GM21529 (cell line): ENCODE data around the gene IL18R1.
"Not testable (repeated sequence)": the region's sequence is repeated elsewhere in the genome, so short reads cannot be mapped to it uniquely, and the experiment has no call there.

ENCODE experiments used
- ATAC-seq: cut with Tn5 transposase; IDR thresholded peaks from one replicate; pipeline ENCODE4 v1.9.1; 2021; ENCODE audit not compliant: unreplicated experiment

The IL18R1 gene

GRCh38 chr2:102355526-102356380 is at the start of gene IL18R1:
Gene IL18R1, plus strand, starts transcription at chr2:102355796. Its CDS starts 6,865 bp downstream, at chr2:102362661.
- ATAC-seq = peak; percentile 89

DNA sequence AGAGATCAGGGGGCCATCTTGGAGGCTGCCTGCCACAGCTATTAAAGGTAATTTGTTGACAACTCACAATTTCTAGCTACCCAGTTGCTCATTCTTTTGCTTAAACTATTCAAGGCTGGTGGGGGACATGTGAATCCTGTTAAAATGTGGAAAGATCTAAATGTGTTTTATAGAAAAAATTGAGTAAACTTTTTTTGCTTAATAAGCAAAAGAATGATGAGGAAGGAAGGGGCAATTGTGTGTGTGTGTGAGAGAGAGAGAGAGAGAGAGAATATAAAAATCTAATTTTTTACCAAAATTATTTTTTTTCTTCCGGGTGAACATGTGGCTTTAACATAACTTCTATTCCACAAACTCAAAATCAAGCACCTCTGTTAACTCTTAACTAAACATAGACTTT is 49.5 kb upstream of the IL18R1 start:
- ATAC-seq = no peak

- no peak for ATAC-seq
Observed at GRCh38 chr2:102310964-102311640, 44.5 kb upstream of the IL18R1 start, which contains the start of gene IL1RL1. Gene IL1RL1, plus strand, starts transcription at chr2:102311563. Its CDS starts 26,702 bp downstream, at chr2:102338265.

- ATAC-seq = no peak
Observed at GRCh38 chr2:102313025-102313424, 42.6 kb upstream of the IL18R1 start.

DNA sequence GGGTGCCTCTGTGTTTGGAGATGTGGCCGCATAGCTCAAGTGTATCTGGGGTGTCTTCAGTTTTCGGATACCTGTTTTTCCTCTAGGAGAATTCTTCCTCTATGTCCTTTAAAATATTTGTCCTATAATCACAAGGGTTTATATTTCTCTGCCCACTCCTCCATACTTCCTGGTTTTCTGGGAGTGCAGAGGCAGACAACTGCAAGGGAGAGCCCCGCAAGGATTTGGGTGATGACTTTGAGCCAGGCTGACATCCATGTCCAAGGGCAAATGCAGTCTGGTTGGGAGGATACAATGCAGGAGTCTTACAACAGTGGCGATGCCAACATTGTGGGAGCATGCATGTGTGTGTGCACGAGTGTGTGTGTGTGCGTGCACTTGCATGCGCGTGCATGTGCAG is 42.1 kb upstream of the IL18R1 start:
- no peak for ATAC-seq

DNA sequence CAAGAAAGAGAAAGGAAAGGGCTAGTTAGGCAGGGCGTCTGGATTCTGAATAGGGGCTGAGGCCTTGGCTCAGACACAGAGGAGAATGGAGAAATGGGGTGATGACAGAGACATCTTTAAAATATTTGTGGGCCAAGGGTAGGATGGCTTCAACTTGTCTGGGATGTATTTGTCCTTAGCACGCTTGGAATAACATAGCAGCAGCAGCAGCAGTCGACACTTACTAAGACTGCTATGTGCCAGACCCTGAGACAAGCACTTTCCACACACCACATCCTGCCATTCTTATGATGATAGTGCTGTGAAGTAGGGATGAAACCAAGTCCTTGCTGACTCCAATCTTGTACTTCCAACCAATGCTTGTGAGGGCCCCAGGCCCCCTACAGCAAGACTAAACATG is 41.6 kb upstream of the IL18R1 start:
- ATAC-seq = no peak

GRCh38 chr2:102315921-102316320 is 39.7 kb upstream of the IL18R1 start:
- no peak for ATAC-seq

GRCh38 chr2:102317715-102318114 is 37.9 kb upstream of the IL18R1 start:
- ATAC-seq = no peak

GRCh38 chr2:102318437-102318836 is 37.2 kb upstream of the IL18R1 start:
- no peak for ATAC-seq

DNA sequence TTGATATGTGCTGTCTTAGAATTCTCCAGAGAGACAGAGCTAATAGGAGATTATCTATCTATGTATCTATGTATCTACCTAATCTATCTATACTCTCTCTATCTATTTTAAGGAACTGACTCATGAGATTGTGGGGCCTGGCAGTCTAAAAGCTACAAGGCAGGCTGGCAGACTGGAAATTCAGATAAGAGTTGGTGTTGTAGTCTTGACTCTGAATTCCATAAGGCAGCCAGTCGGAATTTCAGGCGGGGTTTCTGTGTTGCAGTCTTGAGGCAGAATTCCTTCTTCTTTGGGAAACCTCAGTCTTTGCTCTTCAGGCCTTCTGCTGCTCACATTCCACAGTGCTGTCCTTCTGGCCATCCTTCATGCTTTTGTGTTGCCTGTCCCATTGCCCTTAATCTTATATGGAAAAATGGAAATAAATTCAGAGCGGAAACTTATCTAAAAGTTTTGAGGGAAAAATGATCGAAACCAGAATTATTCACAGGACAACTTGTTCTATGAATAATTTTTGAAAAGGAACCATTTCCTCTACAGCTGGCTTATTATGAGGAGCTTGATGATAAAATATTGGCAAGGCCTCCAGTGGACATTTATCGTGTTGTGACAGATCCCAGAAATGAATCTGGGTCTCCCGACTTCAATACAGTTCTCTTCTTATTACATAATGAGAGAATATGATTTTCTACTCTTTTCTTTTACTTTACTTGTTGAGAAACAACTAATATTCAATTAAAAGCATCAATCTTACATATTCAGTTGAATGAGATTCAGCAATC is 33.5 kb upstream of the IL18R1 start:
- no peak for ATAC-seq

DNA sequence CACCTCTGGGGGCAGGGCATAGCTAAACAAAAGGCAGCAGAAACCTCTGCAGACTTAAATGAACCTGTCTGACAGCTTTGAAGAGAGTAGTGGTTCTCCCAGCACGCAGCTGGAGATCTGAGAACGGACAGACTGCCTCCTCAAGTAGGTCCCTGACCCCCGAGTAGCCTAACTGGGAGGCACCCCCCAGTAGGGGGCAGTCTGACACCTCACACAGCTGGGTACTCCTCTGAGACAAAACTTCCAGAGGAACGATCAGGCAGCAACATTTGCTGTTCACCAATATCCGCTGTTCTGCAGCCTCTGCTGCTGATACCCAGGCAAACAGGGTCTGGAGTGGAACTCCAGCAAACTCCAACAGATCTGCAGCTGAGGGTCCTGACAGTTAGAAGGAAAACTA is 30.7 kb upstream of the IL18R1 start:
- not testable (repeated sequence) for ATAC-seq

DNA sequence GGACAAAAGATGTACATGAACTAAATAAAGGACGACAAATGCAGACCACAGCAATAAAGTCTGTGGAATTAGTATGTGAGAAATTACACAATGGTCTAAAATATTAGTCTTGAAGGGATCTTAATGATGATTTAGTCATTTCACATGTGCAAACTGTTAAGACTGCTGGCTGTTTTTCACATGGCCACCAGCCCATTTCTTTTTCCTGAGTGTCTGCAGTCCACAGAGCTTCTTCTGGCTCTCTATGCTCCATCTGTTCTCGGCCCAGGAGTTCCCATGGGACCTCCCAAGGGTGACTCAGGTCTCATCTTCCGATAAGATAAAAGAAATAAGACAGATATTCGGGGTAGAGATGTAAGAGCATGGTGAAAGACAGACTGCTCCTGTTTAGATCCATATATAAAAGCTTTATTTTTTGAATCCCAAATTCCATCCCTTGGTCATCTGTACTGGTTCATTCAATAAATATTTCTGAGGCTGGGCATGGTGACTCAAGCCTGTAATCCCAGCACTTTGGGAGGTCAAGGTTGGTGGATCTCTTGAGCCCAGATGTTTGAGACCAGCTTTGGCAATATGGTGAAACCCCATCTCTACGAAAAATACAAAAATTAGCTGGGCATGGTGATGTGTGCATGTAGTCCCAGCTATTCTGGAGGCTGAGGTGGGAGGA is 24.1 kb upstream of the IL18R1 start:
- no peak for ATAC-seq

DNA sequence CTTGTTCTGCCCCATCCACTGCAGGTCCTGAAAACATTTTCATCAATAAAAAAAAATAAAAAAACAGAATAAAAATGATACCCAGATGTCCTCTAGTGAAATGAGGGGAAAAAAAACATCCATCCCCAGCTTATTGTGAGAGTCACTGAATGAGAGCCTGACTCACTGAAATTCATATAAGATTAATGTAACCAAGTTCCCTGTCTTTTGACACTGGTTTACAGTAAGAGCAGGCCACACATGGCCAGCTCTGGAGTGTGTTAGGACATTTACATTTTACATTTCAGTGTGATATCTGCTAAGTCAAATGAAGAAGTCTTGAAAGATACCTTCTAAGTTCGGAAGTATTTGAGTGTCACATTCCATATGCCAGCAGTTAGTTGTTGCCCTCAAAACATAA is 21.1 kb upstream of the IL18R1 start:
- ATAC-seq = no peak

- ATAC-seq = no peak
Observed at GRCh38 chr2:102335871-102336366, 19.7 kb upstream of the IL18R1 start.

GRCh38 chr2:102336502-102336945 is 19.1 kb upstream of the IL18R1 start:
- no peak for ATAC-seq

DNA sequence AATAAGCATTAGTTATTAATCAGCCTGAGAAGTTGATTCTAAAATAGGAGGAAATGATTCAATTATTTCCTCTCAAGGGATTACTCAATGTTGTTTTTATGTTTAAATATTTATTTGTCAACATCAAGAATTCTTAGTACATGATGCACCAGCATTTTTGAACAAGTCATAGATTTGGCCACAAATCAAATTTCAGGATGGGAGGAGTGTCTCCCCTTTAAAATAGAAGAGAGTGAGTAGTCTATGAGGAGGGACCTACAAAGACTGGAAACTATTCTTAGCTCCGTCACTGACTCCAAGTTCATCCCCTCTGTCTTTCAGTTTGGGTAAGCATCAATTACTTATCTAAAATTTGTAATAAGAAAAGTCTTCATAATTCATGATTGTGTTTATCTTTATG is 18.6 kb upstream of the IL18R1 start:
- ATAC-seq = no peak

- no peak for ATAC-seq
Observed at GRCh38 chr2:102337481-102338386, 17.9 kb upstream of the IL18R1 start.

DNA sequence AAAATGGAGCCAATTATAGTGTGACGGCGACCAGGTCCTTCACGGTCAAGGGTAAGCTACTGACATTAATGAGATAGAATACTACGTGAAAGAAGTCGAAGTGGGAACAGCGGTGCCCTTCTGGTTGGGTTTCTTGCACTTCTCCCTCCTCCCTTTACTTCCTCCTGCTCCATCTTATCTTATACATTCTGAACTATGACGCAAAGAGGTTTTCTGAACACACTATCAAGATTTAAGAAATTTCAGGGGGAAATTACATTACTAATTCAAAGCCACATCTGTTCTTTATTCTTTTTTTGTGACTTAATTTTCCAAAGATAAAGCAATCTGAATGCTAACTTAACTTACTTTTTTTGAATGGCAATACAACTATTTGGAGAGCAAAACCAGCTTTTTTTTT is 14.8 kb upstream of the IL18R1 start:
- ATAC-seq = no peak

GRCh38 chr2:102342888-102343287 is 12.7 kb upstream of the IL18R1 start:
- ATAC-seq = no peak

GRCh38 chr2:102344397-102344796 is 11.2 kb upstream of the IL18R1 start:
- ATAC-seq = no peak
